Osteoblast (primary cell): ENCODE results near the gene PXDN. TPM values are rescaled to one million over a fixed set of nuclear protein-coding genes. Genes with fewer than 3 reads are reported as not detected.
A peak's percentile ranks its signal among the peaks of the same experiment; 100 is the strongest.

ENCODE experiments used
- DNase-seq: peaks from one replicate; pipeline ENCODE4 v3.0.0; 2011; ENCODE audit warnings: low spot score, mixed read lengths; ENCODE audit not compliant: insufficient read length; ENCODE audit errors: missing footprints
- H2AFZ ChIP-seq: 2 replicates; pipeline ENCODE4 v1.6.0; 2011; ENCODE audit warnings: mild to moderate bottlenecking, low read length
- H3K27ac ChIP-seq: 2 replicates; pipeline ENCODE4 v1.5.1; 2011; ENCODE audit warnings: mild to moderate bottlenecking, low read depth, low read length, moderate library complexity
- H3K27me3 ChIP-seq: 2 replicates; pipeline ENCODE4 v1.6.0; 2012; ENCODE audit warnings: mild to moderate bottlenecking, control low read depth, inconsistent platforms, low read length, moderate library complexity; ENCODE audit not compliant: insufficient read depth
- H3K36me3 ChIP-seq: 2 replicates; pipeline ENCODE4 v1.5.1; 2011; ENCODE audit warnings: mild to moderate bottlenecking, low read length, control low read depth, moderate library complexity; ENCODE audit not compliant: insufficient read depth
- H3K4me1 ChIP-seq: 2 replicates; pipeline ENCODE4 v1.5.1; 2011; ENCODE audit warnings: mild to moderate bottlenecking, low read length, control low read depth, moderate library complexity; ENCODE audit not compliant: insufficient read depth
- H3K4me2 ChIP-seq: 2 replicates; pipeline ENCODE4 v1.6.0; 2011; ENCODE audit warnings: mild to moderate bottlenecking, low read length; ENCODE audit not compliant: insufficient read depth
- H3K4me3 ChIP-seq: fragments of 200-600 bp; sonication (generic); 3 replicates; pipeline ENCODE4 v1.5.1; 2012; ENCODE audit warnings: mild to moderate bottlenecking, low read length, inconsistent platforms; ENCODE audit not compliant: insufficient read depth
- H3K79me2 ChIP-seq: 2 replicates; pipeline ENCODE4 v1.6.0; 2012; ENCODE audit warnings: mild to moderate bottlenecking, low read length, control low read depth, inconsistent platforms; ENCODE audit not compliant: insufficient read depth
- H3K9me3 ChIP-seq: 2 replicates; pipeline ENCODE4 v1.5.1; 2011; ENCODE audit warnings: low read depth, low read length, control low read depth
- H4K20me1 ChIP-seq: 2 replicates; pipeline ENCODE4 v1.6.0; 2012; ENCODE audit warnings: mild to moderate bottlenecking, low read length, control low read depth; ENCODE audit not compliant: insufficient read depth
- total RNA-seq: library from RNA; depleted of rRNA; stranded (reverse); fragments of >200 nt; gene quantifications from 2 replicates; pipeline ENCODE4 v1.2.3, GENCODE V29; 2012
- TF ChIP-seq, protein P1 (sequence below): IDR thresholded peaks from 2 replicates; pipeline ENCODE4 v1.5.1; 2011; ENCODE audit warnings: mild to moderate bottlenecking, low read depth, low read length, moderate library complexity; ENCODE audit errors: extremely low read depth

Gene PXDN
- total RNA-seq, 1 donor, result 307 TPM

GRCh38 chr2:1618974-1619373, 125.3 kb downstream of the PXDN start:
- H3K27me3 ChIP-seq, result peaks cover 23% of the 10 kb centered on the region
- no peak overlapping the region for H2AFZ ChIP-seq
- DNase-seq, result peak; percentile 52
- H3K4me1 ChIP-seq, result peaks cover 2% of the 10 kb centered on the region
- no peak overlapping the region for H3K4me2 ChIP-seq
- no peaks in the 10 kb centered on the region for H3K9me3 ChIP-seq
- H3K27ac ChIP-seq, result no peak overlapping the region
- H3K36me3 ChIP-seq, result no peaks in the 10 kb centered on the region
- H3K79me2 ChIP-seq, result no peaks in the 10 kb centered on the region
- H4K20me1 ChIP-seq, result no peaks in the 10 kb centered on the region
- H3K4me3 ChIP-seq, result no peak overlapping the region
- TF ChIP-seq, protein P1, sequence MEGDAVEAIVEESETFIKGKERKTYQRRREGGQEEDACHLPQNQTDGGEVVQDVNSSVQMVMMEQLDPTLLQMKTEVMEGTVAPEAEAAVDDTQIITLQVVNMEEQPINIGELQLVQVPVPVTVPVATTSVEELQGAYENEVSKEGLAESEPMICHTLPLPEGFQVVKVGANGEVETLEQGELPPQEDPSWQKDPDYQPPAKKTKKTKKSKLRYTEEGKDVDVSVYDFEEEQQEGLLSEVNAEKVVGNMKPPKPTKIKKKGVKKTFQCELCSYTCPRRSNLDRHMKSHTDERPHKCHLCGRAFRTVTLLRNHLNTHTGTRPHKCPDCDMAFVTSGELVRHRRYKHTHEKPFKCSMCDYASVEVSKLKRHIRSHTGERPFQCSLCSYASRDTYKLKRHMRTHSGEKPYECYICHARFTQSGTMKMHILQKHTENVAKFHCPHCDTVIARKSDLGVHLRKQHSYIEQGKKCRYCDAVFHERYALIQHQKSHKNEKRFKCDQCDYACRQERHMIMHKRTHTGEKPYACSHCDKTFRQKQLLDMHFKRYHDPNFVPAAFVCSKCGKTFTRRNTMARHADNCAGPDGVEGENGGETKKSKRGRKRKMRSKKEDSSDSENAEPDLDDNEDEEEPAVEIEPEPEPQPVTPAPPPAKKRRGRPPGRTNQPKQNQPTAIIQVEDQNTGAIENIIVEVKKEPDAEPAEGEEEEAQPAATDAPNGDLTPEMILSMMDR, result no peak

DNA sequence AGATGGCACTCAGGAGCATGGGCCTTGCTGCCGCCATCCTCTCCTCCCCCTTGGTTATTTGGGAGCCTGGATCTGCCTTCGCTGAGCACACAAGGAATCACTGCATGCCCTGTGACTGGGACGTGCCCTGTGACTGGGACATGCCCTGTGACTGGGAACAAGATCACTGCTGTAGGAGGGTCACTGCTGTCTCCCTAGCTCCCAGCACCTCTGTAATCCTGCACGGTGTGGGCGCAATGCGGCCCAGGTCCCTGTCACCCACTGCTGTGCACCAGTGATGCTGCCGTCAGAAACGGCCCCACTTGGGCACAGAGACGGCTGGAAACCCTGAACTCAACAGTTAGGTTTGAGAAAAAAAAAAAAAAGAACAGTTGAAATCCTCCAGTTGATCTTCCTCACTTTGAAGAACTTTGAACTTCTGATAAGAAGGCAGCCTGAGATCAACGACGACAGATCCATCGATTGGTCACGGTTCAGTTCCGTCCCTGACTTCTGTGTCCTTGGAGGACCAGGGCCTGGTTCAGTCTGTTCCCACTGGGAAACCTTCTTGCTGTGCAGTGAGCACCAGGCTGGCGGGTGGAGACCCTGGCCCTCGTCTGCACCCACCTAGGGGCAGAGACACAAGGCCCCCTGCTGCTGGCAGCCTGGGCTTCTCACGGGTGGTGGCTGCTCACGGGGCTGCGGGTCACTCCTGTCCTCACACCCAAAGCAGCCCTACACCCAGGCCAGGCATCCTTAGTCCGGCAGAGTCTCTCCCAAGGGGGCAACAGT, 125.9 kb downstream of the PXDN start:
- H3K9me3 ChIP-seq, result no peaks in the 10 kb centered on the region
- H3K4me2 ChIP-seq, result no peak overlapping the region
- TF ChIP-seq, protein P1, result no peak
- no peaks in the 10 kb centered on the region for H4K20me1 ChIP-seq
- peaks cover 20% of the 10 kb centered on the region for H3K27me3 ChIP-seq
- H3K4me1 ChIP-seq, result peaks cover 8% of the 10 kb centered on the region
- no peak overlapping the region for H3K4me3 ChIP-seq
- H2AFZ ChIP-seq, result no peak overlapping the region
- no peaks in the 10 kb centered on the region for H3K36me3 ChIP-seq
- peak; percentile 76 for DNase-seq
- no peak overlapping the region for H3K27ac ChIP-seq
- no peaks in the 10 kb centered on the region for H3K79me2 ChIP-seq

- Histone ChIP-seq H3K4me2 (no peak overlapping the region), H3K4me1 (peaks cover 9% of the 10 kb centered on the region), H4K20me1 (no peaks in the 10 kb centered on the region), H3K9me3 (no peaks in the 10 kb centered on the region), H3K27me3 (peaks cover 22% of the 10 kb centered on the region), H3K4me3 (no peak overlapping the region), H3K36me3 (no peaks in the 10 kb centered on the region), H3K79me2 (no peaks in the 10 kb centered on the region), H3K27ac (no peak overlapping the region), H2AFZ (no peak overlapping the region)
- DNase-seq, result peak; percentile 37
- TF ChIP-seq, protein P1, result no peak
Measured at GRCh38 chr2:1617425-1618021, 126.8 kb downstream of the PXDN start.

DNA sequence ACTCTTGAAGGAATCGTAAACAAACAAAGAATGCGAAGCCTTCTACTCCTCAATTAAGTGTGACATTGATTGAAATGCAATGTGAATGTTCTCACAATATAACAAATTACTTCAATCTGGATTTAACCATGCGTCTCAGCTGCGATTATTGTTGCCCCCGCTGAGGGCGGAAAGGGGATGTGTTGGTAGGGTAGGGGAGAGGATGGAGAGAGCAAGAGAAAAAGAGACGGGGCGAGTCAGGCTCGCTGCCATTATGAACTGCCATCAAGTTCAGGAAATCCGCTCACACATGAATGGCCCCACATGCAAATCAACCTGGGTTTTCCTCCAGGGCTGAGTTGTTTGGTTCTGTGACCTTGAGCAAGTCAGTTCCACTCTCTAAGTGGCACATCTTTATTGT, 129.8 kb downstream of the PXDN start:
- H2AFZ ChIP-seq, result no peak overlapping the region
- H3K4me1 ChIP-seq, result peaks cover 9% of the 10 kb centered on the region
- H3K27ac ChIP-seq, result no peak overlapping the region
- H3K36me3 ChIP-seq, result no peaks in the 10 kb centered on the region
- no peaks in the 10 kb centered on the region for H4K20me1 ChIP-seq
- TF ChIP-seq, protein P1, result no peak
- no peak overlapping the region for H3K4me3 ChIP-seq
- no peaks in the 10 kb centered on the region for H3K9me3 ChIP-seq
- peak; percentile 17 for DNase-seq
- H3K27me3 ChIP-seq, result peaks cover 20% of the 10 kb centered on the region
- no peaks in the 10 kb centered on the region for H3K79me2 ChIP-seq
- no peak overlapping the region for H3K4me2 ChIP-seq
